ELF-1 (cell line): Measurements from ENCODE around the gene MSI2.

Source experiments
- DNase-seq: peaks from one replicate; pipeline ENCODE4 v3.0.0-alpha.2; 2016; ENCODE audit warnings: low read depth, low spot score

The MSI2 gene

DNA sequence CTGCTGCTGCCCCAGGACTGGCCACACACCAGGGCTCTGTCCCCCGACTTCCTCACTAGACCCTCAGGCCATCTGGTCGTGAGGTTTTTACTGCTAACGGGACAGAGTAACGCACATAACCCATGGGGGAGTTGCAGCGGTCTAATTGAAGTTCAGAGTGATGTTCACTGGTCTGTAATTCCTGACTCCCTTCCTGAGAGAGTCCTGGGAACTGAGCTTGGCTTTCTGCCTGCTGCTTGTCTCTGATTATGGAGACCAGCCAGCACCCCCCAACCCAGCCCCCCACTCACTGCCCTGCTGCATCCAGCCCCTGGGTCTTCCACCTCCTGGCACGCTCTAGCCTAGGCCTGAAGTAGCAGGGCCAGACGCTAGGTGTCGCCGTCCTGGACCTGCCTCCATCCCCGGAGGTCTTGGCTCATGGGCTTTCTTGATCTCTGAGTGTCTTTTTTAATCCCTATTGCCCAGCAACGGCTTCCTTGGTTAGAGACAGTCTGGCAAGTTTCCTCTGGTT, 295.8 kb downstream of the MSI2 start:
- DNase-seq = peak; percentile 81

- no peak for DNase-seq
Measured at GRCh38 chr17:57553526-57553925, 297.2 kb downstream of the MSI2 start.

GRCh38 chr17:57553991-57554825, 297.9 kb downstream of the MSI2 start:
- peak; percentile 65 for DNase-seq

GRCh38 chr17:57554826-57555635, 298.7 kb downstream of the MSI2 start:
- no peak for DNase-seq

- DNase-seq = no peak
Measured at GRCh38 chr17:57555636-57556175, 299.4 kb downstream of the MSI2 start.

- no peak for DNase-seq
Measured at GRCh38 chr17:57556320-57556719, 300.0 kb downstream of the MSI2 start.

GRCh38 chr17:57556977-57557376, 300.7 kb downstream of the MSI2 start:
- no peak for DNase-seq

- no peak for DNase-seq
Measured at GRCh38 chr17:57557416-57557815, 301.1 kb downstream of the MSI2 start.

DNA sequence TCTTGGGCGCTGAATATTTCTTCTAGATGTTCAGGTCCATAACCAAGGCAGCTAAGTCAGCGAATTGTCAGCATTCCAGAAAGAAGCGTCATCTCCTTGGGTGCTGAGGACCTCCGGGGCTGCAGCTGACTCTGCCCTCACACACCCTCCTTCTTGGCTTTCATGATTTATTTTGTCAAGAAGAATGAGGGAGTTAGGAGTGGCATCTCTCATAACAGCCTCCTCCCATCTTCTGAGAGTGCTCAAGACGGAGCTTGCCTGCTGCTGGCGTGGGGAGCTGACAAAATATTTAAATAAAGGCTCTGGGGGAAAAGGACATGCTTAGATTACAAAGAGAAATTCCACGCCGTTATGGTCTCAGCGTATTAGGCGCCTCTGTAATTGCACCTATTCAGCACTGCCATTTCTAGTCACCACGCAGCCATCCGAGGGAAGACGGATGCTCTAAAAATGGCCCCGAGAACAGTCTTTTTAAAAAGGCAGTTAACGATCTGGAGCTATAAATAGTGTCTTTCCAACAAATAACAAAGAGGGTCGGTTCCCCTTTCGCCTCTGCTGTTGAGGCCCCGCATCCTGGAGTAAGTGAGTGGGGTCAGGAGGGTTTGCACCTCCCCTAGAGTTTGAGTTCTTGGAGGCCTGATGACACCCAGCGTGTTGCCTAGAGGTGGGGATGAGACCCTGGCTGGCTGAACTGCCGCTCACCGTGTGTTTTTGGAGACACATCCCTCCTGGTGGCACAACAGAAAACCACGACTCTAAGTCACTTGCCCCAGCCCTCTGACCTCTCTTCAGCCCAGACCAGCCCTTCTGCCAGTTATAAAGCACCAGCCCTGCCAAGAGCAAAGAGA, 301.7 kb downstream of the MSI2 start:
- DNase-seq = peak; percentile 54

- no peak for DNase-seq
Measured at GRCh38 chr17:57559226-57559625, 302.9 kb downstream of the MSI2 start.

GRCh38 chr17:57559634-57560318, 303.5 kb downstream of the MSI2 start:
- no peak for DNase-seq

GRCh38 chr17:57560319-57560705, 304.0 kb downstream of the MSI2 start:
- DNase-seq = no peak

- DNase-seq = no peak
Measured at GRCh38 chr17:57561072-57561861, 304.9 kb downstream of the MSI2 start.

- DNase-seq = no peak
Measured at GRCh38 chr17:57562184-57562698, 305.9 kb downstream of the MSI2 start.

GRCh38 chr17:57563958-57564357, 307.6 kb downstream of the MSI2 start:
- no peak for DNase-seq

DNA sequence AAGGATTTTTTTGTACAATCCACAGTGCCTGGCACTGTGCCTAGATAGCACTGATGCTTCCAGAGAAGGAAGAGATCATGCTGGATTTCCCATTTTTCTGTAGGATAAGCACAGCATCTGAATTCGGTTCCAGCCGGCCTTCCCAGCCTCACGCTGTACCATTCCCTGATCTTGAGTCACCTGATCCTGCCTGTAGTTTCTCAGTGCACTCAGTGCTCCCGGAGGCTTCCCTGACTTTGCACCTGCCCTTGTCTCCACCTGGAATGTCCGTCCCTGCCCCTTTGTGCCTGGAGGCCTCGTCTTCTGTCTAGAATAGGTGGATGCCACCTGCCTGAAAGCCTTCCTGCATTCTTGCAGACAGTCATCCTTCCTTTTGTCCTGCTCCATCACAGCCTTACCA, 308.9 kb downstream of the MSI2 start:
- DNase-seq = no peak

GRCh38 chr17:57566721-57567120, 310.4 kb downstream of the MSI2 start:
- DNase-seq = no peak

- no peak for DNase-seq
Measured at GRCh38 chr17:57567251-57567650, 310.9 kb downstream of the MSI2 start.

DNA sequence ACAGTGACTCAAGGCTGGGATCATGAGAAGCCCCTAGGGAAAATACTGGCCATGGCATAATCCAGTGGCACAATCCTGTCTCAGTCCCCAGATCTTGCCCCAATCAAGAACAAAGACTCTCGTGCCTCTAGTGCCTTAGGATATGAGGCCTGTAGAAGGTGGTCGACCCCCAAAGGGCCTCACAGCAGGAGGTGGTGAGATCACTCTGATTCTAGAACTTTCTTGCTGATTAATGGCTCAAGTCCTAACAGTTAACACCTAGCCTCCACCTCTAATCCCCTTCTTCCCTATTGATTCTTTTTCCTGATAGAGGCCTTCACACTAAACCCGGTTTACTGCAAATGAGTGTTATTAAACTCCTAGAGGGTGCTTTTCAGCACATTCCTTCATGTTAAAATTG, 312.0 kb downstream of the MSI2 start:
- no peak for DNase-seq

GRCh38 chr17:57569021-57569420, 312.7 kb downstream of the MSI2 start:
- no peak for DNase-seq
